Measurements from ENCODE around the gene MINDY3.
"Not testable (repeated sequence)": the region's sequence is repeated elsewhere in the genome, so short reads cannot be mapped to it uniquely, and the experiment has no call there.

The MINDY3 gene

DNA sequence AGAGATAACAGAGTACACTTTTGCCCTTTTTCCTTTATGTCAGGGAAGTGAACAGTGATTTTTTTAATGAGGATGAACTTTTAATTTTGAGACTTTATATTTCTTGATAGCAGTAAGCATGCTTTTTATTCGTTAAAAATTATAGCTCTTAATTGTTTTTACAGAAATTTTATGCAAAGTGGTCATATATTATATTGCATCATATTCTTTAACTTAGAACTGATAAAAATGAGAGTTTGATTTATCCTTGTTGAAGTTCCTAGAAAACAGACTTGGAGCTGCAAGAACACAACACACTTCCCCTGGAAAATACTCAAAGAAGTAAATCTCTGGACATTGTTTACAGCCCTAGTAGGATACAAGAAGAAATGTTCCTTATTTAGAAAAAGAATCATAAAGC, 21.2 kb upstream of the MINDY3 start:
- TF ChIP-seq, protein P1, sequence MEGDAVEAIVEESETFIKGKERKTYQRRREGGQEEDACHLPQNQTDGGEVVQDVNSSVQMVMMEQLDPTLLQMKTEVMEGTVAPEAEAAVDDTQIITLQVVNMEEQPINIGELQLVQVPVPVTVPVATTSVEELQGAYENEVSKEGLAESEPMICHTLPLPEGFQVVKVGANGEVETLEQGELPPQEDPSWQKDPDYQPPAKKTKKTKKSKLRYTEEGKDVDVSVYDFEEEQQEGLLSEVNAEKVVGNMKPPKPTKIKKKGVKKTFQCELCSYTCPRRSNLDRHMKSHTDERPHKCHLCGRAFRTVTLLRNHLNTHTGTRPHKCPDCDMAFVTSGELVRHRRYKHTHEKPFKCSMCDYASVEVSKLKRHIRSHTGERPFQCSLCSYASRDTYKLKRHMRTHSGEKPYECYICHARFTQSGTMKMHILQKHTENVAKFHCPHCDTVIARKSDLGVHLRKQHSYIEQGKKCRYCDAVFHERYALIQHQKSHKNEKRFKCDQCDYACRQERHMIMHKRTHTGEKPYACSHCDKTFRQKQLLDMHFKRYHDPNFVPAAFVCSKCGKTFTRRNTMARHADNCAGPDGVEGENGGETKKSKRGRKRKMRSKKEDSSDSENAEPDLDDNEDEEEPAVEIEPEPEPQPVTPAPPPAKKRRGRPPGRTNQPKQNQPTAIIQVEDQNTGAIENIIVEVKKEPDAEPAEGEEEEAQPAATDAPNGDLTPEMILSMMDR (IDR thresholded peaks at IDR 0.05; ENCODE audit: low read depth, low read length): no peak
- H3K4me3 ChIP-seq (ENCODE audit: low read depth, low read length): no peak overlapping the region
- in situ Hi-C loops (cut with HindIII; ENCODE audit: low sequenced_read_pairs): no loop called here
- DNase-seq (ENCODE audit: low read depth, low spot score): no peak

DNA sequence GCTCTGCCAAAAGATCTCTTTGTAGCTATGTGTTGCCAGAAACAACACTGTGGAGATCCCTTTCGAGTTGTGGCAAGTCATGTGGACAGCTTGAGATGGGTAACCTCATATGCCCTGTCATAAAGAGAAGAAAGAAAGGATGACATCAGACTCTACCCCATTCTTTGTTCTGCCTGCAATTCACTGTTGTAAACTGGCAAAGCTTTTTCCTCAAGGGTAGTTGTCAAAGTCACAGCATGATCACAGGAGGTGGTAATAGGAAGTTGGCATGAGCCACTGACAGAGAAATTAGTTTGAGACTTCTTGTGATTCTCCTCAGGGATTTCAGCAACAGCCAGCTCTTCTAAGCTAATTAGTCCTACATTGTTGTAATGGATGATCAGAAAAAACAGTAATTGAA, 19.4 kb upstream of the MINDY3 start:
- TF ChIP-seq, protein P1 (IDR thresholded peaks at IDR 0.05; ENCODE audit: low read depth, low read length): no peak
- in situ Hi-C loops (cut with HindIII; ENCODE audit: low sequenced_read_pairs): no loop called here
- DNase-seq (ENCODE audit: low read depth, low spot score): no peak
- H3K4me3 ChIP-seq (ENCODE audit: low read depth, low read length): no peak overlapping the region

DNA sequence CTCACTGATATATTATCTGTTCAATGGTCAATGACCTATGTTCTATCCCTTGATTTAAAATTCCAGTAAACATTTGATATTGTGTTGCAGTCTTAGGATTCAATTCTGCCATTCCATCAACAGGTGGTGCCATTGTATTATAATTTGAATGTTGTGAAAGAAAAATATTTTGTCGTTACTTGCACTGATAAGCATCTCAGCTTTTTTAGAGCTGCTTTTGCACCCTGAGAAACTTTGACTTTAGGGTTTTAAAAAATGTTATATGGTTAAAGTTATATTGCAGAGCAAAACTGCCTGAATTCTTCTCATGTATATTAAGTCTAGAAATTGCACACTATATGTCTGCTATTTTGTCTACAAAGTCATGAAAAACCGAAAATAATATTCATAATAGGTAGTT, 18.8 kb upstream of the MINDY3 start:
- TF ChIP-seq, protein P1 (IDR thresholded peaks at IDR 0.05; ENCODE audit: low read depth, low read length): peak; percentile 60
- no peak overlapping the region for H3K4me3 ChIP-seq (ENCODE audit: low read depth, low read length)
- DNase-seq (ENCODE audit: low read depth, low spot score): peak; percentile 51
- in situ Hi-C loops (cut with HindIII; ENCODE audit: low sequenced_read_pairs): no loop called here

DNA sequence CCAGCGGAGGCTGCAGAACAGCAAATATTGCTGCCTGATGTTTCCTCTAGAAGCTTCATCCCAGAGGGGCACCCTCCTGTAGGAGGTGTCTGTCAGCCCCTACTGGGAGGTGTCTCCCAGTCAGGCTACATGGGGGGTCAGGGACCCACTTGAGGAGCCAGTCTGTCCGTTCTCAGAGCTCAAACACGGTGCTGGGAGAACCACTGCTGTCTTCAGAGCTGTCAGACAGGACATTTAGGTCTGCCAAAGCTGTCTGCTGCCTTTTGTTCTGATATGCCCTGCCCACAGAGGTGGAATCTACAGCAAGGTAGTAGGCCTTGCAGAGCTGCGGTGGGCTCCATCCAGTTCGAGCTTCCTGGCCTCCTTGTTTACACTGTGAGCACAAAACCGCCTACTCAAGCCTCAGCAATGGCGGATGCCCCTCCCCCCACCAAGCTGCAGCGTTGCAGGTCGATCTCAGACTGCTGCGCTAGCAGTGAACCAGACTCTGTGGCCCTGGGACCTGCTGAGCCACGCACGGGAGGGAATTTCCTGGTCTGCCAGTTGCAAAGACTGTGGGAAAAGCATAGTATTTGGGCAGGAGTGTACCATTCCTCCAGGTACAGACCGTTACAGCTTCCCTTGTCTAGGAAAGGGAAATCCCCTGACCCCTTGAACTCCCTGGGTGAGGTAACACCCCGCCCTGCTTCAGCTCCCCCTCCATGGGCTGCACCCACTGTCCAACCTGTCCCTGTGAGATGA, 17.7 kb upstream of the MINDY3 start:
- no peak for DNase-seq (ENCODE audit: low read depth, low spot score)
- in situ Hi-C loops (cut with HindIII; ENCODE audit: low sequenced_read_pairs): no loop called here
- no peak overlapping the region for H3K4me3 ChIP-seq (ENCODE audit: low read depth, low read length)
- TF ChIP-seq, protein P1 (IDR thresholded peaks at IDR 0.05; ENCODE audit: low read depth, low read length): no peak

DNA sequence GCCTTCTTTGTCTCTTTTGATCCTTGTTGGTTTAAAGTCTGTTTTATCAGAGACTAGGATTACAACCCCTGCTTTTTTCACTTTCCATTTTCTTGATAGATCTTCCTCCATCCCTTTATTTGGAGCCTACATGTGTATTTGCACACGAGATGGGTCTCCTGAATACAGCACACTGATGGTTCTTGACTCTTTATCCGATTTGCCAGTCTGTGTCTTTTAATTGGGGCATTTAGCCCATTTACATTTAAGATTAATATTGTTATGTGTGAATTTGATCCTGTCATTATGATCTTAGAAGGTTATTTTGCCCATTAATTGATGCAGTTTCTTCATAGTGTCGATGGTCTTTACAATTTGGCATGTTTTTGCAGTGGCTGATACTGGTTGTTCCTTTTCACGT, 16.0 kb upstream of the MINDY3 start:
- H3K4me3 ChIP-seq (ENCODE audit: low read depth, low read length); DNase-seq (ENCODE audit: low read depth, low spot score); in situ Hi-C loops (cut with HindIII; ENCODE audit: low sequenced_read_pairs): not testable (repeated sequence)

DNA sequence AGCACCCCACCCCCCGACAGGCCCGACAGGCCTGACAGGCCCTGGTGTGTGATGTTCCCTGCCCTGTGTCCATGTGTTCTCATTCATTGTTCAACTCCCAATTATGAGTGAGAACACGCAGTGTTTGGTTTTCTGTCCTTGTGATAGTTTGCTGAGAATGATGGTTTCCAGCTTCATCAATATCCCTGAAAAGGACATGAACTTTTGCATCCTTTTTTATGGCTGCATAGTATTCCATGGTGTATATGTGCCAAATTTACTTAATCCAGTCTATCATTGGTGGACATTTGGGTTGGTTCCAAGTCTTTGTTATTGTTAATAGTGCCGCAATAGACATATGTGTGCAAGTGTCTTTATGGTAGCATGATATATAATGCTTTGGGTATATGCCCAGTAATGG, 12.3 kb upstream of the MINDY3 start:
- DNase-seq (ENCODE audit: low read depth, low spot score); H3K4me3 ChIP-seq (ENCODE audit: low read depth, low read length); in situ Hi-C loops (cut with HindIII; ENCODE audit: low sequenced_read_pairs): not testable (repeated sequence)

DNA sequence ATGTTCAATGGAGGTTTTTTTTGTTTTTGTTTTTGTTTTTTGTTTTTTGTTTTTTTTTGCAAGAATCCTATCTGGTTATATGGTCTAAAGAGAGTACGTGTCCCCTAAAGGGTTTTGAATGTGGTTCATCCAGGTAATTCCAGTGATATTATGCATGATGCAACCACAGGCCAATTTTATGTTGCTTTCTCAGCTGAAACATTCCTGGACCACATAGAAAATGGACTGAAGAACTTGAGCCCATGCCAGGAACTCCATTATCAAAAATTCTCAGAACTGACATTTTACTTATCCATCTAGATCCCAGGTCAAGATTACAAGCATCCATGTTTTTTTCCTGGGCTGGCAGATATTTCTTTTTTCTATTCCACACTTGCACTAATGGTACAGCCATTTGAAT, 11.5 kb upstream of the MINDY3 start:
- no peak overlapping the region for H3K4me3 ChIP-seq (ENCODE audit: low read depth, low read length)
- no peak for DNase-seq (ENCODE audit: low read depth, low spot score)
- TF ChIP-seq, protein P1 (IDR thresholded peaks at IDR 0.05; ENCODE audit: low read depth, low read length): no peak
- in situ Hi-C loops (cut with HindIII; ENCODE audit: low sequenced_read_pairs): no loop called here

DNA sequence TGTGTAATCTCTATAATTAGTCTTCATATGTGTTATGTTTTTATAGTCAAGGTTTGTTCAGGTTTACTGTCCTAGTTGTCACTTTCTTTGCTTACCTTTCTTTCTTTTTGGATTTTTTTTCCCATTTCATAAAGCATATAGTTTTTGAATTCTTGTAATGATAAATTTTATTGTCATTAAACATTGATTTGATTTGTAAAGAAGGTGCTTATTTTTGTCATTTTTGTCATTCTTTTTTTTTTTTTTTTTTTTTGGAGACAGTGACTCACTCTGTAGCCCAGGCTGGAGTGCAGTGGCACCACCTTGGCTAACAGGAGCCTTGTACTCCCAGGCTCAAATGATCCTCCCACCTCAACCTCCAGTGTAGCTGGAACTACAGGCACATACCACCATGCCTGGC, 9.6 kb upstream of the MINDY3 start:
- no peak for DNase-seq (ENCODE audit: low read depth, low spot score)
- no peak overlapping the region for H3K4me3 ChIP-seq (ENCODE audit: low read depth, low read length)
- in situ Hi-C loops (cut with HindIII; ENCODE audit: low sequenced_read_pairs): no loop called here
- TF ChIP-seq, protein P1 (IDR thresholded peaks at IDR 0.05; ENCODE audit: low read depth, low read length): no peak
